HepG2 (cell line): ENCODE data around the gene CNOT6. TPM values are rescaled to one million over a fixed set of nuclear protein-coding genes. Genes with fewer than 3 reads are reported as not detected.

Source experiments
- ATAC-seq: fragments of 200-7000 bp; cut with Tn5 transposase; 3 replicates; pipeline ENCODE4 v1.9.1; 2020; ENCODE audit warnings: mild to moderate bottlenecking, moderate library complexity
- BruUV-seq: library from RNA; stranded (reverse); fragments of 400-500 nt; replicated peaks from 2 replicates; lab custom pipeline; 2021; lab: Mats Ljungman, UMichigan
- CTCF ChIA-PET: fragments of 300-600 bp; formaldehyde crosslinking; extraction: SDS; loops from one replicate; lab custom pipeline; 2021; ENCODE audit warnings: low total read pairs, inconsistent platforms, low intra/inter-chr PET ratio; lab: Yijun Ruan, JAX
- POLR2A ChIA-PET: fragments of 350-600 bp; sonication (Branson Sonifier 250); formaldehyde crosslinking; loops from one replicate; lab custom pipeline; 2020; ENCODE audit warnings: antibody characterized with exemption, inconsistent platforms; lab: Yijun Ruan, JAX
- DNase-seq: peaks from one replicate; pipeline ENCODE4 v3.0.0-alpha.2; 2015; ENCODE audit warnings: low spot score
- FAIRE-seq: peaks from 3 replicates; lab custom pipeline; 2011; peaks lifted over from hg19 to GRCh38; lab: Jason Lieb, UNC
- H2AFZ ChIP-seq: one replicate; pipeline ENCODE4 v1.6.1; 2011; ENCODE audit warnings: low read length, inconsistent platforms
- H3K27ac ChIP-seq: fragments of 300-600 bp; 3 replicates; pipeline ENCODE4 v1.8.0; 2011; ENCODE audit warnings: mixed run types, mild to moderate bottlenecking, mixed read lengths, low read length, inconsistent platforms; ENCODE audit not compliant: insufficient read depth; ENCODE audit errors: extremely low read length
- H3K27me3 ChIP-seq, 2 experiments: fragments of 200-600 bp in 1 of 2; 2 replicates in 1 of 2; 3 replicates in 1 of 2; pipeline versions ENCODE4 v1.6.0 to v1.8.0; 2011; ENCODE audit warnings: low read length in 2 of 2, mild to moderate bottlenecking in 2 of 2, moderate library complexity in 2 of 2, inconsistent platforms in 1 of 2; ENCODE audit not compliant: insufficient read depth in 2 of 2, control insufficient read depth in 1 of 2
- H3K36me3 ChIP-seq, 2 experiments: fragments of 200-600 bp in 1 of 2; replicated peaks in 1 of 2; 2 replicates in 1 of 2; 3 replicates in 1 of 2; pipeline versions ENCODE4 v1.5.1 to v1.8.0; 2011; ENCODE audit warnings: low read length in 2 of 2, inconsistent platforms in 1 of 2; ENCODE audit not compliant: insufficient read depth in 2 of 2, control insufficient read depth in 1 of 2
- H3K4me1 ChIP-seq: 2 replicates; pipeline ENCODE4 v1.5.1; 2012; ENCODE audit warnings: low read length, inconsistent platforms; ENCODE audit not compliant: insufficient read depth
- H3K4me2 ChIP-seq: 2 replicates; pipeline ENCODE4 v1.6.0; 2011; ENCODE audit warnings: low read depth, low read length, inconsistent platforms
- H3K4me3 ChIP-seq, 3 experiments: fragments of 200-600 bp in 1 of 3; sonication (generic), shearing (Covaris generic) in 1 of 3; replicated peaks in 1 of 3; 2 replicates each; pipeline ENCODE4 v1.5.1; 2011 to 2016; ENCODE audit warnings: low read length in 3 of 3, inconsistent platforms in 2 of 3, low read depth in 2 of 3, mild to moderate bottlenecking in 2 of 3, control low read depth in 1 of 3, mixed read lengths in 1 of 3; ENCODE audit not compliant: insufficient read depth in 1 of 3
- H3K79me2 ChIP-seq: one replicate; pipeline ENCODE4 v1.6.1; 2011; ENCODE audit warnings: low read length, inconsistent platforms; ENCODE audit not compliant: insufficient read depth
- H3K9ac ChIP-seq: 2 replicates; pipeline ENCODE4 v1.6.0; 2011; ENCODE audit warnings: mild to moderate bottlenecking, low read depth, low read length, inconsistent platforms; ENCODE audit not compliant: insufficient read depth
- H3K9me3 ChIP-seq: 2 replicates; pipeline ENCODE4 v1.5.1; 2012; ENCODE audit warnings: mild to moderate bottlenecking, low read length
- H4K20me1 ChIP-seq: 2 replicates; pipeline ENCODE4 v1.6.0; 2011; ENCODE audit warnings: inconsistent platforms, mild to moderate bottlenecking, low read length, moderate library complexity; ENCODE audit not compliant: insufficient read depth
- AHR ChIP-seq: IDR thresholded peaks from 2 replicates; pipeline ENCODE4 v1.6.1; 2018; ENCODE audit warnings: missing genetic modification reagents, missing compliant biosample characterization
- CCAR2 ChIP-seq: fragments of 200-400 bp; formaldehyde crosslinking; optimal IDR thresholded peaks from 2 replicates; pipeline ENCODE3; 2018; ENCODE audit warnings: low read depth, mild to moderate bottlenecking, low read length, moderate library complexity
- DNMT1 ChIP-seq: sonication (generic); formaldehyde crosslinking; IDR thresholded peaks from 2 replicates; pipeline ENCODE4 v1.5.1; 2020; ENCODE audit warnings: mild to moderate bottlenecking, missing genetic modification reagents
- FOXK1 ChIP-seq: sonication (generic); formaldehyde crosslinking; IDR thresholded peaks from 2 replicates; pipeline ENCODE4 v1.4.0; 2020; ENCODE audit warnings: low read depth, missing genetic modification reagents, borderline replicate concordance
- GMEB2 ChIP-seq: IDR thresholded peaks from 2 replicates; pipeline ENCODE4 v1.6.1; 2016; ENCODE audit warnings: missing biosample characterization, missing genetic modification reagents, low read depth
- JARID2 ChIP-seq: sonication (generic); formaldehyde crosslinking; IDR thresholded peaks from 2 replicates; pipeline ENCODE4 v1.8.1; 2023; ENCODE audit warnings: missing genetic modification reagents, inconsistent platforms; ENCODE audit not compliant: insufficient replicate concordance
- LRRFIP1 ChIP-seq: sonication (generic); formaldehyde crosslinking; conservative IDR thresholded peaks from 2 replicates; pipeline ENCODE4 v1.4.0; 2020; ENCODE audit warnings: missing genetic modification reagents
- MTF1 ChIP-seq: sonication (generic); formaldehyde crosslinking; IDR thresholded peaks from 2 replicates; pipeline ENCODE4 v1.5.0; 2020; ENCODE audit warnings: missing genetic modification reagents
- SIX4 ChIP-seq: sonication (generic); formaldehyde crosslinking; IDR thresholded peaks from 2 replicates; pipeline ENCODE4 v1.4.0; 2020; ENCODE audit warnings: missing genetic modification reagents
- THAP11 ChIP-seq: IDR thresholded peaks from 2 replicates; pipeline ENCODE4 v1.6.1; 2016; ENCODE audit warnings: missing biosample characterization, missing genetic modification reagents
- TIGD3 ChIP-seq: sonication (generic); formaldehyde crosslinking; IDR thresholded peaks from 2 replicates; pipeline ENCODE4 v1.5.1; 2020; ENCODE audit warnings: mild to moderate bottlenecking, missing genetic modification reagents, borderline replicate concordance
- TP53 ChIP-seq: sonication (generic); formaldehyde crosslinking; conservative IDR thresholded peaks from 2 replicates; pipeline ENCODE4 v1.4.0; 2020; ENCODE audit warnings: missing genetic modification reagents
- ZMAT3 ChIP-seq: sonication (generic); formaldehyde crosslinking; conservative IDR thresholded peaks from 2 replicates; pipeline ENCODE4 v1.7.0; 2021; ENCODE audit warnings: missing genetic modification reagents
- ZNF790 ChIP-seq: sonication (generic); formaldehyde crosslinking; IDR thresholded peaks from 2 replicates; pipeline ENCODE4 v1.8.0; 2022; ENCODE audit warnings: missing genetic modification reagents, mild to moderate bottlenecking, borderline replicate concordance
- WGBS: methylation state at CpG from one replicate; pipeline ENCODE4 v1.1.6; 2017; ENCODE audit warnings: low lambda C conversion rate; 5-methylcytosine and 5-hydroxymethylcytosine counted together
- in situ Hi-C: cut with HindIII; loops from 2 replicates; pipeline ENCODE4 v1.10.0; 2017; ENCODE audit warnings: low pct_unique_long_range_greater_than_20kb; ENCODE audit not compliant: extremely low pct_ligation_motif_present
- intact Hi-C: fragments of 100-400 bp; cut with micrococcal nuclease; formaldehyde crosslinking; loops from one replicate; pipeline ENCODE4 v1.10.0; 2022; ENCODE audit not compliant: unreplicated experiment
- polyA plus RNA-seq, 8 experiments: library from polyadenylated mRNA; depleted of rRNA in 3 of 8; stranded (reverse) in 7 of 8; unstranded in 1 of 8; fragments of >200 nt; fragmentation: Illumina TruSeq in 4 of 8; extraction: Trizol in 4 of 8; gene quantifications; 2 replicates each; pipeline versions ENCODE4 v1.2.1 to v1.2.3, GENCODE V29; 2011 to 2016; ENCODE audit warnings: low read depth in 4 of 8, missing spikeins in 1 of 8, mixed read lengths in 1 of 8; ENCODE audit not compliant: insufficient read depth in 1 of 8
- total RNA-seq, 5 experiments: library from RNA; depleted of rRNA; stranded (reverse); fragments of >200 nt; fragmentation: Illumina TruSeq; extraction: Trizol; gene quantifications; 2 replicates each; pipeline ENCODE4 v1.2.3, GENCODE V29; 2016; ENCODE audit warnings: low read depth in 1 of 5

Gene CNOT6
- total and polyA plus RNA-seq, 2 of the 13 experiments (the other 11 are each of a cell fraction or from before 2014, with no cell fraction given): 8.8 to 9.1 TPM

- peaks cover 7% of the 10 kb centered on the region for H3K4me1 ChIP-seq
- POLR2A ChIA-PET: no interaction called here
Observed at GRCh38 chr5:180469866-180470265, 24.3 kb upstream of the CNOT6 start.

More at GRCh38 chr5:180469866-180470265, 24.3 kb upstream of the CNOT6 start:
- no peak overlapping the region for H3K4me3 ChIP-seq
- no peaks in the 10 kb centered on the region for H3K79me2 ChIP-seq
- CTCF ChIA-PET: interaction anchor here (1.7 kb wide), 1 partner anchor 176 kb away, joined by 6 read pairs; no protein-coding TSS in a partner anchor
- no peak overlapping the region for H2AFZ ChIP-seq
- intact Hi-C loops: loop anchor here (5.0 to 10.0 kb wide), 2 partner anchors 58 to 175 kb away; partner anchors contain the start of gene MAPK9
- in situ Hi-C loops: loop anchor here (10.0 to 25.0 kb wide), 2 partner anchors 175 to 258 kb away; partner anchors contain the start of genes MAPK9 and RASGEF1C
- FAIRE-seq (no peak), DNase-seq (no peak), ATAC-seq (no peak)
- TF ChIP-seq JARID2: no peak
- no peak for TF ChIP-seq TIGD3 (CRISPR knock-in tag)
- TF ChIP-seq DNMT1 (CRISPR knock-in tag): no peak
- TF ChIP-seq CCAR2: no peak
- TF ChIP-seq FOXK1 (CRISPR knock-in tag): no peak
- TF ChIP-seq LRRFIP1 (CRISPR knock-in tag): no peak
- TF ChIP-seq ZNF790 (CRISPR knock-in tag): no peak
- TF ChIP-seq AHR: no peak
- no peak for TF ChIP-seq MTF1 (CRISPR knock-in tag)
- no peak for TF ChIP-seq SIX4
- no peak for TF ChIP-seq GMEB2
- no peak for TF ChIP-seq TP53 (CRISPR knock-in tag)
- no peak for TF ChIP-seq THAP11 (CRISPR knock-in tag)
- no peak for TF ChIP-seq ZMAT3 (CRISPR knock-in tag)
- H3K9ac ChIP-seq: no peak overlapping the region
- no peaks in the 10 kb centered on the region for H3K9me3 ChIP-seq
- 0 out of 2 replicates have a peak, but pooled peaks cover 2% of the 10 kb centered on the region for H4K20me1 ChIP-seq
- no peaks in the 10 kb centered on the region for H3K36me3 ChIP-seq
- H3K27ac ChIP-seq: no peak overlapping the region
- H3K27me3 ChIP-seq: peaks cover 3 to 31% of the 10 kb centered on the region in 2 experiments; a peak in 3 of 5 replicates
- 67% methylated on average over 1 of the region's 1 CpG for WGBS
- no TSS peak for BruUV-seq
- no peak overlapping the region for H3K4me2 ChIP-seq
